SK-N-MC (cell line): ENCODE measurements around the gene PCLO.

Experiments
- EZH2 ChIP-seq: fragments of 200-600 bp; sonication (generic); IDR thresholded peaks from one replicate; pipeline ENCODE4 v1.6.1; 2017; ENCODE audit warnings: antibody characterized with exemption
- FOXP2 ChIP-seq: optimal IDR thresholded peaks from 2 replicates; pipeline ENCODE3; 2011; ENCODE audit warnings: mild to moderate bottlenecking, moderate library complexity; ENCODE audit not compliant: insufficient read depth; ENCODE audit errors: extremely low read length, control extremely low read depth
- POLR2AphosphoS5 ChIP-seq: IDR thresholded peaks from 2 replicates; pipeline ENCODE4 v1.6.1; 2012; ENCODE audit warnings: mild to moderate bottlenecking, low read depth, low read length, borderline replicate concordance

DNA sequence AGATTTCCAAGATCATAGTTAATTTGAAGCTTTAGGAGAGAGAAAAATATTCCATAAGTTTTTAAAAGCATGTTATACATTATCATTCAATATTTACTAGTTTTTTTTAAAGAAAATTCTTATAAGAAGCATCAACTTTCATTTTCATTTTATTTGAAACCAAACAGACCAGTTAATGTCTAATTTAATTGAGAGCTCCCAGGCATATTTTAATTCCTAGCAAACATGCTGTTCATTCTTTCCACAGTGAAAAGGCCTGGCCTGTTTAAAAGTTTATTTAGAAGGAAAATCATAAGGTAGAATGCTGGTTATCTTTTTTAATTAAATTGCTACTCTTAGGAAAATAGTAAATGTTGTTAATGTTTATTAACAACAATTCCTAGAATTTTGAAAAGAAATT, 324.4 kb downstream of the PCLO start:
- TF ChIP-seq POLR2AphosphoS5, result no peak
- no peak for TF ChIP-seq EZH2
- TF ChIP-seq FOXP2, result no peak
